MCF 10A (cell line): Measurements from ENCODE around the gene HOXB8. TPM values are rescaled to one million over a fixed set of nuclear protein-coding genes. Genes with fewer than 3 reads are reported as not detected.
A peak's percentile ranks its signal among the peaks of the same experiment; 100 is the strongest.

Source experiments
- BruUV-seq: library from RNA; stranded (reverse); fragments of 400-500 nt; replicated peaks from 2 replicates; lab custom pipeline; 2021; lab: Mats Ljungman, UMichigan
- CTCF ChIA-PET: fragments of 300-600 bp; sonication (Branson Sonifier 250); formaldehyde crosslinking; extraction: SDS; loops from one replicate; lab custom pipeline; 2021; ENCODE audit warnings: antibody characterized with exemption, inconsistent platforms; lab: Yijun Ruan, JAX
- POLR2A ChIA-PET: fragments of 300-600, 350-650 bp; sonication (Branson Sonifier 250); formaldehyde crosslinking; extraction: SDS; loops from one replicate; lab custom pipeline; 2020; ENCODE audit warnings: antibody characterized with exemption, inconsistent platforms; lab: Yijun Ruan, JAX
- DNase-seq: peaks from one replicate; pipeline ENCODE4 v3.0.0-alpha.2; 2018; ENCODE audit not compliant: unreplicated experiment
- H3K27ac Mint-ChIP-seq: one replicate; pipeline ENCODE4 v1.8.0; 2022; ENCODE audit warnings: mild to moderate bottlenecking, low read depth, mixed read lengths; ENCODE audit not compliant: unreplicated experiment
- H3K27me3 Mint-ChIP-seq: one replicate; pipeline ENCODE4 v1.8.0; 2022; ENCODE audit warnings: mixed read lengths; ENCODE audit not compliant: insufficient read depth, unreplicated experiment
- H3K36me3 Mint-ChIP-seq: one replicate; pipeline ENCODE4 v1.8.0; 2022; ENCODE audit warnings: mild to moderate bottlenecking, moderate library complexity, mixed read lengths; ENCODE audit not compliant: insufficient read depth, unreplicated experiment
- H3K4me1 Mint-ChIP-seq: one replicate; pipeline ENCODE4 v1.8.0; 2022; ENCODE audit warnings: mixed read lengths; ENCODE audit not compliant: insufficient read depth, unreplicated experiment
- H3K4me3 Mint-ChIP-seq: one replicate; pipeline ENCODE4 v1.8.0; 2022; ENCODE audit warnings: mild to moderate bottlenecking, moderate library complexity, mixed read lengths; ENCODE audit not compliant: unreplicated experiment
- H3K9me3 Mint-ChIP-seq: one replicate; pipeline ENCODE4 v1.8.0; 2022; ENCODE audit warnings: mixed read lengths; ENCODE audit not compliant: unreplicated experiment
- CTCF ChIP-seq: fragments of 200-600 bp; IDR thresholded peaks from one replicate; pipeline ENCODE4 v1.8.0; 2022; ENCODE audit warnings: antibody characterized with exemption, mild to moderate bottlenecking; ENCODE audit not compliant: unreplicated experiment
- intact Hi-C: fragments of 100-400 bp; cut with micrococcal nuclease; formaldehyde crosslinking; loops from 2 replicates; pipeline ENCODE4 v1.14.1; 2022
- total RNA-seq: library from RNA; stranded (reverse); gene quantifications from 2 replicates; pipeline ENCODE4 v1.2.3, GENCODE V29; 2022

Gene HOXB8
- total RNA-seq, 1 experiment from 2014 or later = not detected

DNA sequence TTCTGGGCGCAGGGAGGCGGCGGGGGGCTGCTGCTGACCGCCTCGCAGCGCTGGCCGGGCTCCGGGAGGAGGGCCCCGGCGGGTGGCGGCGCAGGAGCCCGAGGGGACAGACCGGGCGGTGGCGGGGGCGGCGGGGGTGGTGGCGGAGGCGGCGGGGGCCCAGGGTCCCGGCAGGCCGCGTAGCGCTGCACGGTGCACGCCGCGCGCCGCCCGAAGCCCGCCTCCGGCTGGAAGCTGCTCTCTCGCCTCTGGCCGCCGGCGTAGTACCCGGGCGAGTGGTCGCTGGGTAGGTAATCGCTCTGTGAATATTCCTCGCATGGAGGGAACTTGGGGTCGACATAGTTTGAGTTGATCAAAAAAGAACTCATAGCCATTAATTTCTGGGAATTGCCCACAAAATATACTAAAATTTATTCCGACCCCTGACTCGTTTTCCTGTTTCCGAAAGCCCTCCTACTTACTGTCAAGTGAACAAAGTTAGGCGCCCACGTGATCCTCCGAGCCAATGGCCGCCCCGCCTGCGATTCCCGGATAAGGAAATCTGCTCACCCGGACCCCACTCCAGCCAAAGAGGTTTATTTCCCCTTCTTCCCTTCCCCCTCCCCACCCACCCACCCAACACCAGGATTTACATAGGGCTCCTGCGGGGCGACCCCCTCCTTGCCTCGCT is 37.0 kb downstream of the HOXB8 start, which contains the start of gene HOXB4:
Gene HOXB4 (minus strand): TSS at position 405 of the 670 bp plus-strand sequence. CDS start 31 bp downstream, at position 374.
- Mint-ChIP-seq H3K9me3 (no peaks in the 10 kb centered on the region), H3K36me3 (no peaks in the 10 kb centered on the region), H3K27ac (peak within 1 kb of the TSS; percentile 19), H3K4me3 (peak within 1 kb of the TSS; percentile 72), H3K27me3 (peaks cover 22% of the 10 kb centered on the region), H3K4me1 (peaks cover 8% of the 10 kb centered on the region)
- no peak for TF ChIP-seq CTCF
- BruUV-seq = no TSS peak
- ChIA-PET POLR2A (interaction anchor here (0.7 kb wide), 1 partner anchor 183 kb away, joined by 3 read pairs; no protein-coding TSS in a partner anchor), CTCF (interaction anchor here (0.6 kb wide), 2 partner anchors 10 to 199 kb away, joined by 3 to 4 read pairs; no protein-coding TSS in a partner anchor)
- DNase-seq = peak; percentile 25
- intact Hi-C loops = no loop called here

GRCh38 chr17:48577330-48577945 is 37.7 kb downstream of the HOXB8 start:
- no peak for TF ChIP-seq CTCF
- no peaks in the 10 kb centered on the region for H3K9me3 Mint-ChIP-seq
- intact Hi-C loops = no loop called here
- no peak overlapping the region for H3K27ac Mint-ChIP-seq
- peaks cover 8% of the 10 kb centered on the region for H3K4me1 Mint-ChIP-seq
- peaks cover 22% of the 10 kb centered on the region for H3K27me3 Mint-ChIP-seq
- no TSS peak for BruUV-seq
- ChIA-PET POLR2A (interaction anchor here (0.7 to 0.8 kb wide), 2 partner anchors 31 to 184 kb away, joined by 3 read pairs; no protein-coding TSS in a partner anchor), CTCF (interaction anchor here (0.6 to 1.1 kb wide), 3 partner anchors 16 to 198 kb away, joined by 3 to 4 read pairs (median 4); no protein-coding TSS in a partner anchor)
- no peak for DNase-seq
- no peaks in the 10 kb centered on the region for H3K36me3 Mint-ChIP-seq
- peak overlapping the region; percentile 72 for H3K4me3 Mint-ChIP-seq

GRCh38 chr17:48576479-48577309 is 38.4 kb downstream of the HOXB8 start:
- Mint-ChIP-seq H3K4me3 (peak overlapping the region; percentile 72), H3K27me3 (peaks cover 22% of the 10 kb centered on the region)
- peak; percentile 66 for DNase-seq

More at GRCh38 chr17:48576479-48577309, 38.4 kb downstream of the HOXB8 start:
- BruUV-seq = no TSS peak
- no peak for TF ChIP-seq CTCF
- no peaks in the 10 kb centered on the region for H3K36me3 Mint-ChIP-seq
- H3K27ac Mint-ChIP-seq = no peak overlapping the region
- no peaks in the 10 kb centered on the region for H3K9me3 Mint-ChIP-seq
- peaks cover 8% of the 10 kb centered on the region for H3K4me1 Mint-ChIP-seq
- CTCF ChIA-PET = interaction anchor here (0.6 to 1.1 kb wide), 3 partner anchors 16 to 102 kb away, joined by 3 to 4 read pairs (median 3); no protein-coding TSS in a partner anchor
- POLR2A ChIA-PET = interaction anchor here (0.8 kb wide), 1 partner anchor 30 kb away, joined by 3 read pairs; no protein-coding TSS in a partner anchor
- intact Hi-C loops = no loop called here
